GM12874 (cell line): ENCODE results near the gene ST6GALNAC5.

ENCODE experiments used
- CTCF ChIP-seq: IDR thresholded peaks from 2 replicates; pipeline ENCODE4 v1.5.1; 2011; ENCODE audit warnings: low read depth, mild to moderate bottlenecking, control low read depth, low read length, moderate library complexity; ENCODE audit not compliant: insufficient read depth

ST6GALNAC5 gene

GRCh38 chr1:76867342-76868130, at the start of gene ST6GALNAC5:
TSS of gene ST6GALNAC5 (plus strand) at chr1:76867480.
- no peak for TF ChIP-seq CTCF

GRCh38 chr1:76820028-76820427, 47.3 kb upstream of the ST6GALNAC5 start:
- TF ChIP-seq CTCF = no peak

GRCh38 chr1:76824106-76824505, 43.2 kb upstream of the ST6GALNAC5 start:
- TF ChIP-seq CTCF = no peak

GRCh38 chr1:76826072-76826845, 41.0 kb upstream of the ST6GALNAC5 start:
- TF ChIP-seq CTCF = no peak

DNA sequence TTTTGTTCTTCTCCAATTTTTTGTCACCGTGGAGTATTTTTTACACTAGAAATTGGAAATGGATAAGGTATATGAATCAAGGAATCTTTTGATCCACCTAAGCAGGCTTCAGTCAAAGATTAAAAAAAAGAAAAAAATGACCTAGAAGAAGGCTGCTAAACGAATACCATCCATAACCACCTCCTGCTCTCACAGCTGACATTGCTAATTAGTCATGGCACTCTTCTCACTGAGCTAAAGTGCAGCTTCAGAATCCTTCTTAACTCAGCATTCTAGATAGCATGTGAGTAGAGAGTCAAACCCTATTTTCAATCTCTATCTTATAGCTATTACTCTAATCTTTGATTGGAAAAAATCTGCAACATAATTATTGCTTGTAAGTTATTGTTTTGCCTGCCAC, 40.2 kb upstream of the ST6GALNAC5 start:
- no peak for TF ChIP-seq CTCF

GRCh38 chr1:76830373-76830772, 36.9 kb upstream of the ST6GALNAC5 start:
- no peak for TF ChIP-seq CTCF

DNA sequence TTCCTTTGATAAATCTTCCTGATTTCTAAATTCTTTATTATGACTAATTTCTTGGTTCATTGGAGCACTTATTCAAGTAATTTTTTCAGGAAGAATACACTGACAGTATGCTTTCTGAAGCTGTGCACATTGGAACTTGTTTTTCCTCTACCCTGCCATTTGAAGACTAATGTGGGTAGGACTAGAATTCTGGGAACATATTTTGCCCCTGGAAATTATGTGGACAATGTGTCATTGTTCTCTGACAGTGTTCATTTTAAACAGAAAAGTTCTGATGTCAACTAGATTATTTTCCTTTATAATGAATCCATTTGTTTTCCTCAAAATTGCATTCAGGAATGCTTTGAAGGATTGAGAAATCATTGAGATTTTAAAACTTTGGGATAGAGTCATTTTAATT, 34.8 kb upstream of the ST6GALNAC5 start:
- no peak for TF ChIP-seq CTCF
